SK-MEL-5 (cell line): ENCODE results near the gene ELK1. TPM values are rescaled to one million over a fixed set of nuclear protein-coding genes. Genes with fewer than 3 reads are reported as not detected.
A peak's percentile ranks its signal among the peaks of the same experiment; 100 is the strongest.
"Not testable (repeated sequence)": the region's sequence is repeated elsewhere in the genome, so short reads cannot be mapped to it uniquely, and the experiment has no call there.

Source experiments
- DNase-seq: peaks from one replicate; pipeline ENCODE4 v3.0.0-alpha.2; 2016; ENCODE audit warnings: low read depth, low spot score
- in situ Hi-C: cut with HindIII; loops from 2 replicates; pipeline ENCODE4 v1.10.0; 2016; ENCODE audit warnings: low sequenced_read_pairs, high pct_unique_total_duplicates, low pct_unique_long_range_greater_than_20kb
- total RNA-seq: library from RNA; depleted of rRNA; stranded (reverse); fragments of >200 nt; shearing (Covaris generic); gene quantifications from 2 replicates; pipeline ENCODE4 v1.2.3, GENCODE V29; 2014

ELK1 gene
- total RNA-seq, 1 experiment from 2014 or later: 39.9 TPM

- DNase-seq: no peak
- in situ Hi-C loops: no loop called here
Observed at GRCh38 chrX:47621851-47622250, 28.5 kb downstream of the ELK1 start.

GRCh38 chrX:47620303-47620685 lies 30.1 kb downstream of the ELK1 start:
- in situ Hi-C loops: no loop called here
- DNase-seq: no peak

DNA sequence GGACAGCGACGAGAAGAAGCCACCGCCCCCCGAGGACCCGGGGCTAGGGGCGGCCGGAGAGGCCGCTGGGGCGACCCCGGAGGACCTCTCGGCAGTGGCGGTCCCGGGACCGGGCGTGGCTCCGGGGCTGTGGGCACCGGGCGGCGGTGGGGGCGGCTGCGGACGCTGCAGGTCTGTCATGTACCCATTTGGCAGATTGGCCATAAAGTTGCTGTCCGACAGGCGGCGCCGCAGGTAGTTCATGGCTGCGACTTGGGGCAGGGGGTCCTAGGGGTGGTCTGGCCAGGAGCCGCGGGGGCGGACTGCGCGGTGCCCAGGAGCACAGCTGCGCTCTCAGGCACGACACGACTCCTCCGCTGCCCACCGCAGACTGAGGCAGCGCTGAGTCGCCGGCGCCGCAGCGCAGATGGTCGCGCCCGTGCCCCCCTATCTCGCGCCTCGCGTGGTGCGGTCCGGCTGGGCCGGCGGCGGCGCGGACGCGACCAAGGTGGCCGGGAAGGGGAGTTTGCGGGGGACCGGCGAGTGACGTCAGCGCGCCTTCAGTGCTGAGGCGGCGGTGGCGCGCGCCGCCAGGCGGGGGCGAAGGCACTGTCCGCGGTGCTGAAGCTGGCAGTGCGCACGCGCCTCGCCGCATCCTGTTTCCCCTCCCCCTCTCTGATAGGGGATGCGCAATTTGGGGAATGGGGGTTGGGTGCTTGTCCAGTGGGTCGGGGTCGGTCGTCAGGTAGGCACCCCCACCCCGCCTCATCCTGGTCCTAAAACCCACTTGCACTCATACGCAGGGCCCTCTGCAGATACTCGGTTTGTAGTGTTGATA lies 30.7 kb downstream of the ELK1 start, which contains the start of gene SYN1:
SYN1 (minus strand) TSS at position 372 of the 817 bp plus-strand sequence; CDS start at position 243, 129 bp downstream.
- DNase-seq: peak; percentile 68
- in situ Hi-C loops: no loop called here

DNA sequence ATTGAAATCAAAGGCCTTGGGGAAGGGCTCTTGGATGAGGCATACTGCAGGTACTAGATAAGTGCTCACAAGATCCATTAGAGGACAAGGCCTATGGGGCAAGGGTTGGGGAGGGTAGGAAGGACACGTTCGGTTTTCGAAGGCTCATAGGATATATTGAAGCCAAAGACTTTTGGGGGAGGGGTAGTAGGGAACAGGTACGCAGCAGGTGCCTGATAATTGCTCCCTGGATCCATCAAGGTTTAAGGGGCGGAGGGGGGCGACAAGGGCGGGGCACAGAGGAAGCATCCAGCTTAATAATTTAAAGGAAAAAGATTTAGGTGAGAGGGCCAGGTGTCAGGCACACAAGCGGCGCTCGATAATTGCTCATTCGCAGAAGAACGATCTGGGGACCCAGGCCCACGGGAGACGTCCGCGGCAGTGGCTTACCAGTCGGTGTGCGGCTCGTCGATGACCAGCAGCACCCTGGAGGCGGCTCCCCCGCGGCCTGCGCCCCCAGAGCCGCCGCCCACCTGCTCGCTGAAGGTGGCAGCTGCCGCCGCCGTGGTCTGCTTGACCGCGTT lies 31.4 kb downstream of the ELK1 start:
- DNase-seq: no peak
- in situ Hi-C loops: no loop called here

GRCh38 chrX:47614618-47615017 lies 35.7 kb downstream of the ELK1 start:
- in situ Hi-C loops: no loop called here
- no peak for DNase-seq

DNA sequence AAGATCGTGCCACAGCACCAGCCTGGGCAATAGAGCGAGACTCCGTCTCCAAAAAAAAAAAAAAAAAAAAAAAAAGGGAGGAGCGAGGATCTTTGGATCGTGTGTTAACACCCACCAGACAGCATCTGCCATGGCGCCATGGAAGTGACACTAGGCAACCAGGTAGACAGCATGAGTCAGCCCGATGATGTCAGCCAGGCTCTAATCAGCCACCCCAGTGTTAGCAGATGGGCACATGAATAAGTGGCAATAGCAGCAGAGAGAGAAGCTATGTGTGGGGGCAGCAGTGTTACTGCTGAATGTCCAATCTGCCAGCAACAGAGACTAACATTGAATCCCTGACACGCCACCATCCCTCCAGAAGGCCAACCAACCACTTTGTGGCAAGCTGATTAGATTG lies 37.3 kb downstream of the ELK1 start:
- in situ Hi-C loops: no loop called here
- DNase-seq: no peak

GRCh38 chrX:47612418-47612817 lies 37.9 kb downstream of the ELK1 start:
- in situ Hi-C loops: no loop called here
- no peak for DNase-seq

DNA sequence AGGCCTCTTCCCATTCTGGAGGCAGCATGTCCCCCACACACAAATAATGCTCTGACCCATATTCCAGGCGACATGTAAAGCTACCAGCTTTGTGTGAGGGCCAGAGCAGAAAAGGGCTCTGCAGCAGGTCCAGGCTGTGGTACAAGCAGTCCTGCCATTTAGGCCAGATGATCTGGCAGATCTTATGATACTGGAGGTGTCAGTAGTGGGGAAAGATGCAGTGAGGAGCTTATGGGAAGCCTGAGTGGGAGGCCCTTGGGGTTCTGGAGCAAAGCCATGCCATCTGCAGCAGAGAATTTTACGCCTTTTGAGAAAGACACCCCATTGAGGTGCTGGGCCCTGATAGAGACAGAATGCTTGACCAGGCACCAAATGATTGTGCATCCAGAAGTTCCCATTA lies 38.4 kb downstream of the ELK1 start:
- no peak for DNase-seq
- in situ Hi-C loops: no loop called here

- DNase-seq: no peak
- in situ Hi-C loops: no loop called here
Observed at GRCh38 chrX:47611489-47611888, 38.9 kb downstream of the ELK1 start.

DNA sequence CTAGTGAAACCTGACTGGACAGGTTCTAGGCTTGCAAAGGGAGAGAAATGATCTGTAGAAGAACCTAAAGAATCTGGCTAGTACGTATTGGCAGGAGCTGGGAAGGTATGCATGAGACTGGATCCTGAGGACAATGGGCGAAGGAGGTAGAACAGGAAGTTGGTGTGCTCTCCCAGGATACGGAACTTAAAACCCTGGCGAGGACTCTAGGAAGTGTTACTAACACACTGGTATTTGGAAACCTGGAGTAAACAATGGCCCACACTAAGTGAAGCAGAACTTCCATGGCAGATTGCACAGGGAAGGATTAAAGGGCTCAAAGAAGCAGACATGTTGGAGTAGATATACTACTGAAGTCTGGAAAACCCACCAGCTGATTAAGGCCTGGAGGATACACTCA lies 39.9 kb downstream of the ELK1 start:
- in situ Hi-C loops: no loop called here
- no peak for DNase-seq

- no peak for DNase-seq
- in situ Hi-C loops: no loop called here
Observed at GRCh38 chrX:47608130-47608810, 42.1 kb downstream of the ELK1 start.

DNA sequence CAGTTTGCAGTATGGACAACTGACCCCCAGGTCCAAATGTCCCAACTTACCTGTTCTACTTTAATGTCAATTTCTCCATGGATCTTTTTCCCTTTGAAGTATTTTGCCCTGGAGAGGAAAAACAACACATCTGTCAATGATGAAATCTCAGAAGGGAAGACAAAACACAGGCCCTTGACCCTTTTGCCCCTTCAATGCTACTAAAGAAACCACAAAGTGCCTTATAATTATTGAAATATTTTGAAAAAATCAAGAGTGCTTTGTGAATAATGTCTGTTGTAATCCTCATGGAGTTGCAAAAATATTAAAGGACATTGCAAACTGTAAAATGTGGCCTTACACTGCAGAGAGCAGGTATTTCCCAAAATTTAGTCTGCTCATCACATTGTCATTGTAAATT lies 43.3 kb downstream of the ELK1 start:
- in situ Hi-C loops: no loop called here
- DNase-seq: no peak

DNA sequence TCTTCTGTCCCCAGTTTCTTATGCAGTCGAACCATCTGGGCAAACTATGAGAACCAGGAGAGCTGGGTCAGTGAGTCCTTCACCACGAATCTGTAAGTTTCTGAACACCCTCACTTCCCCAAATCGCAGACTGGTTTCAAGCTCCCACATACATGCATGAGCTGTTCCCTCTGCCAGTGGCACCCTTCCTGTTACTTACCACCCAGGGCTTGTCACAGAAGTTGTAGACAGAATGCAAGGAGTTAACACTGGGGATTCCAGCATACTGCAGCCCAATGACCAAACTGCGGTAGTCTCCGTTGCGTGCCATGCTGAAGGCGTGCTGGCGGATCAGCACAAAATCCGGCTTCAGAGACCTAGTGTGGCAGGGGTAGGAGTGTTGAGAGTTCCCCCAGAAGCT lies 45.3 kb downstream of the ELK1 start:
- in situ Hi-C loops: no loop called here
- no peak for DNase-seq

GRCh38 chrX:47603125-47603524 lies 47.2 kb downstream of the ELK1 start:
- DNase-seq, in situ Hi-C loops: not testable (repeated sequence)

GRCh38 chrX:47597222-47597621 lies 53.1 kb downstream of the ELK1 start:
- in situ Hi-C loops: no loop called here
- no peak for DNase-seq

DNA sequence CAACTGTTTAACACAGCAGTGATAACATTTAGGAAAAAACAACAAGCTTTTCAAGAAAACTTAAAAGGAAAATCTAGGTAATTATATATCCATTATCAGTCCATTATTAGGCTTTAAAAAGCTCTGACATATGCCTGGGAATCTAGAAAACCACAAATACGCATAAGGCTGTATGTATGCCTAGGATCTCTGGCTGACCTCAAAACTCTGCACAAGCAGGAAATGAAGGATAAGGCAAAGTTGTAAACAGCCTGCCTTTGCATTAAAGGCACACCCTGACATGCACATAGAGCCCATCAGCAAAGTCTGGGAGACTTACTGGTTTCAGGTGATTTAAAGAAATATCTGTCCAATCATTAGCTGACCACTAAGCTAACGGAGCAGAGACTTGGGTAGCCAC lies 54.1 kb downstream of the ELK1 start:
- DNase-seq: no peak
- in situ Hi-C loops: no loop called here

- in situ Hi-C loops: no loop called here
- DNase-seq: no peak
Observed at GRCh38 chrX:47595716-47596251, 54.6 kb downstream of the ELK1 start.

- in situ Hi-C loops: no loop called here
- no peak for DNase-seq
Observed at GRCh38 chrX:47593522-47593921, 56.8 kb downstream of the ELK1 start.
